CD4-positive, alpha-beta T cell treated with Interferon alpha-2 for 1 hour (primary cell): Measurements from ENCODE around the gene PIP5KL1.
"Not testable (repeated sequence)": the region's sequence is repeated elsewhere in the genome, so short reads cannot be mapped to it uniquely, and the experiment has no call there.

Source experiments
- DNase-seq, 2 donors: peaks; one replicate each; pipeline ENCODE4 v3.0.0-alpha.2; 2020 to 2022

Gene PIP5KL1

GRCh38 chr9:127885508-127886281, 44.9 kb downstream of the PIP5KL1 start:
- DNase-seq, result no peak

DNA sequence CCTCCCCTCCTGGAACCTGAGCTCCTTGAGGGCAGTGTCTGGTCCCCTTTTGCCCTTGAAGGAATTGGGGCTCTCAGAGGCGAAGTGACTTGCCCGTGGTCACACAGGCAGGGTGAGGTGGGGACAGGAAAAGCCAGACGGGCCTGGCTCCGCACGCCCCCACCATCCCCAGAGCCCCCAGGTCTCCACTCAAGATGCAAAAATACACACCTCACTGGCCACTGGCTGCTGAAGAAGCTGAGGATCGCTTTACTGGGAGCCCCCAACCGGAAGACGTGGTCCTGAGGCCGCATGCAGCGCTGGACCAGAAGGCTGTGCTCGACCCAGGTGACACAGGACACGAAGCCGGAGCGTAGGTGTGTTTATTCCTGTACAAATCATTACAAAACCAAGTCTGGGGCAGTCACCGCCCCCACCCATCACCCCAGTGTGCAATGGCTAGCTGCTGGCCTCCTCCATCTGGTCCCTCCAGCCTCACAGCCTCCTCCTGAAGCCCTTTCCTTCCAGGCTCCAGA, 45.5 kb downstream of the PIP5KL1 start:
- DNase-seq, result no peak

DNA sequence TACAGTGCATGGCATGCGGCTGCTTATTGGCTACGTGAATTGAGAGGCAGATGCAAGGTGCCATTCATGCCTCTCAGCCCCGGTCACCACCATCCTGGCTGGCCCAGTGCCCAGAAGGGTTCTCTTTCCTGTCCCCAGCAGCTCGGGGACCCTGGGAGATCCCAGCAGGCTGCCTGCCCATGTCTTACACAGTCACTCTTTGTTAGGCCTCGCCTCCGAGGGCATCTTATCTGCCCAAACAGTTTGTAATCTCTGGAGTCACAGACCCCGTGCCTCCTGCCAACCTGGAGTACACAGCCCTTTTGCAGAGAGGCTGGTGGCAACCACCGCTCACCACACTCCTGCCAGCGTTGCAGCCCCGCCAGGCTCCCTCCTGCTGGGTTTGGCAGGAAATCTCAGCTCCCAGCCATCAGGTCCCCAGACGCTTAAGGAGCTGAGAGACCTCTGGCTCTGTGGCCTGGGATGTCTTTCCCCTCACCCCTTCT, 46.1 kb downstream of the PIP5KL1 start:
- DNase-seq, result no peak

DNA sequence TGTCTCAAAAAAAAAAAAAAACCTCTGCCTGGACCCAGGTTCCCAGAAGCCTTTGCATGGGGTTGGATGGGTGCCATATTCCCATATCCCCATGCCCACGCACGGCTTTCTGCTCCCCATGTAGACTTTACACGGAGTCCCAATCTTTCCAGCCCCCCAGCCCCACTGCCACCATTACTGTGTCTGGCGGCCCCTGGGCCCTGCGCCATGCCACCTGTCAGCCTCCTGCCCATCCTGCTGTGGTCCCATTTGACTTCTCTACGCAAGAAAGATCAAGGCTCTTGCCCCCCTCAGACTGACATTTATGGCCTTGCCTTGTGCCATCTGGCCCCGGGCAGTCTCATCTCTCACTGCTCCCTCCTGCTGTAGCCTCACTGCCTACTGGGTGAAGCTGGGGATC, 46.6 kb downstream of the PIP5KL1 start:
- DNase-seq, result no peak

GRCh38 chr9:127881715-127882114, 48.9 kb downstream of the PIP5KL1 start:
- not testable (repeated sequence) for DNase-seq

DNA sequence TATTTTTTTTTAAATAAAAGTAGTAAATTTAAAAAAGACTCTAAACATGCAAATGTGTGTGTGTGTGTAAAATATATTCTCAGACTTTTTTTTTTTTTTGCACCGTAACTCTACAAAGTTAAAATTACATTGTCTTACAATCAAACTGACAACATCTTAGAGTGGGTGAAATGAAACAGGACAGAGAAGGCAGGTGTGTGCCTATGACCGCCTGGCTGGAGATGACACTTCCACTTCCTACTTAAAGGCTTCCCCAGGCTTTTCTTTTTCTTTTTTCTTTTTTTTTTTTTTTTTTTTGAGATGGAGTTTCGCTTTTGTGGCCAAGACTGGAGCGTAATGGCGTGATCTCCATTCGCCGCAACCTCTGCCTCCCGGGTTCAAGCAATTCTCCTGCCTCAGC, 50.4 kb downstream of the PIP5KL1 start:
- no peak for DNase-seq

- DNase-seq, result no peak
Observed at GRCh38 chr9:127878652-127879390, 51.8 kb downstream of the PIP5KL1 start.

DNA sequence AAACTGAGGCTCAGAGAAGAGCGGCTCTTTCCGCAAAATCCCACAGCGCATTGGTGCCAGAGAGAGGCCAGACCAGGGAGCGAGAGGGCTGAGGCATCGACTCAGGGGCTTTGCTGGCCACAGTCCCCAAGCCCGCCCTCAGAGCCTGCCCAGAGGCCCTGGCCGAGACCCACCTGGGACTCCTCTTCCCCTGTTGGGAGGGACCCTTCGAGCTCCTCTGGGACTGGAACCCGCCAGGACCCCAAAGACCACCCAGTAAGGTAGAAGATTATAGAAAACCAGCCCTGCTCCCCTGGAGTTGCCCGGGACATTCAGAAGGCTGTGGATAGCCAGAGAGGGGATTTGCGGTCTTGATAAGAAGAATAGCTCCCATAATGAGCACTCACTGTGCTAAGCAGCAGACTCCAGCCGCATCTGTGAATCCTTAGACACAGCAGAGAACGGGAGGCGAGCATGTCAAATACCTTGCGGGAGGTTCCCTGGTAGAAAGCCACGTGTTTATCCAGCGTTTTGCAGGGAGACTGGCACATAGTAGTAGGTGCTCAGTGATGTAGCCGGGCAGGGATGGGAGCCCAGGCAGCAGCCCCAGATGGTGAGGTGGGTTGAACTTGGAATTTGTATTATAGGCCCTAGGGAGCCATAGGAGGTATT, 52.5 kb downstream of the PIP5KL1 start:
- DNase-seq, result no peak

GRCh38 chr9:127877566-127877998, 53.0 kb downstream of the PIP5KL1 start, which contains the start of gene AK1:
Gene AK1, minus strand, starts transcription at chr9:127877675. Its CDS starts 3,058 bp downstream, at chr9:127874617.
- no peak for DNase-seq

DNA sequence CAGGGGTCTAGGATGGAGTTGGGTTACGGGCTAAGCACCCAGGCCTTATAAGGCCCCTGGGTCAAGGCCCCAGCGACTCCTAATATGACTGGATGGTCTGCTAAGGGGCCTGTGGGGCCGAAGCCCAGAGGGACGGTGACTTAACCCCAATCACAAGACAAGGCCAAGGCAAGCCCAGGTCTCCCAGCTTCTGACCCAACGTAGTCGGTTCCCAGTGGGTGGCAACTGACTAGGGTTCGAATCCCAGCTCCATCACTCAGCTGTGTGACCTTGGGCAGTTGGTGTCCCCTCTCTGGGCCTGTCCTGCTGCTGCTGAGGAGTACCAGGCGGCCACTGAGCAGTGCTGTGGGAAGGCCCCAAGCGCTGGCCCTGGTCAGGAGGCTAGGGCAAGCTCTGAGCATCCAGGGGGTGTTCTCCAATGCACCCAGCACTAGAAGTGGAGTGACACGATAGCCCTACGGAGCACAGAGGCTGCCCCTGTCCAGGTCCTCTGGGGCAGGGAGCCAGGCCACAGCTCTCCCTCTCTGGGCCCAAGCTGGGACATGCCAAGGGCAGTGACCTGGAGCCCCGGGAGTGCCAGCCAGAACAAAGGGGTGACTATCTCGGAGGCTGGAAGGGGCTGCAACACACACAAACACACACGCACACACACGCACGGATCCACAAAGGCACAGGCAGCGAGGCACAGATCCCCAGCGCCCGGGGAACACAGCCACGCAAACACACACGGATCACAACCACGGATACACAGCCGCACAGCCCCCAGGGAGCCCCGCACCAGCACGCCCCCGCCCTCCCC, 53.6 kb downstream of the PIP5KL1 start:
- DNase-seq, result no peak

DNA sequence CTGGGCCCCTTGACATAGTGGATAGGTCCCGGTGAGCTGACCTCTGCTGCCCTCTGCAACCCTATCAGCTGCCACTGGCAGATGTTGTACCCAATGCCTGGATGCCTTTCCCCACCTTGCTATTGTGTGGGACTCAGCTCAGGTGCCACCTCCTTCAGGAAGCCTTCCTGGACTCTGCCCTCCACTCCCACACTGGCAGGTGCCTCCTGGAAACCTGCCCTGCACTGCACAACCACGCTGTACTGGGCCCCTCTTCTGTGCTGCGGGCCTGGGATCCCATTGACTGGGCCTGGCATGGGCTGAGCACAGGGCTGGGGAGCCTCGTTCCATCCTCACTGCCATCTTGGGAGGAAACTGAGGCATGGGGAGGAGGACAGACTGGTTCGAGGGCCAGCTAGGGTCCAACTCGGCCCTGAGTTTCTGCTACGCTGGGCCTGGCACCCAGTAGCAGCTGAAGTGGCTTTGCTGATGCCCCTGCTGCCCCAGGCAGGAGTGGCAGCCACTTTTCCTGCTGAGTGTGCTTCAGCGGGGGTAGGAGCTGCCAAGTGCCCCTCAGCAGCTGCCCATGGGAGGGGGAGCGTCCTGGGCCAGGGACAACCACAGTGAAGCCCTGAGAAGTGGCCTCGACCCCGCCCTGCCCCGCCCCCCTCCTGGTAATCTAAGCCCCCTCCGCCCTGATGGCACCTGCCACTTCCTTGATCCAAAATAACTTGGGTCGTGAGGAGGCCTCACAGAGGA, 54.4 kb downstream of the PIP5KL1 start:
- DNase-seq, result no peak

DNA sequence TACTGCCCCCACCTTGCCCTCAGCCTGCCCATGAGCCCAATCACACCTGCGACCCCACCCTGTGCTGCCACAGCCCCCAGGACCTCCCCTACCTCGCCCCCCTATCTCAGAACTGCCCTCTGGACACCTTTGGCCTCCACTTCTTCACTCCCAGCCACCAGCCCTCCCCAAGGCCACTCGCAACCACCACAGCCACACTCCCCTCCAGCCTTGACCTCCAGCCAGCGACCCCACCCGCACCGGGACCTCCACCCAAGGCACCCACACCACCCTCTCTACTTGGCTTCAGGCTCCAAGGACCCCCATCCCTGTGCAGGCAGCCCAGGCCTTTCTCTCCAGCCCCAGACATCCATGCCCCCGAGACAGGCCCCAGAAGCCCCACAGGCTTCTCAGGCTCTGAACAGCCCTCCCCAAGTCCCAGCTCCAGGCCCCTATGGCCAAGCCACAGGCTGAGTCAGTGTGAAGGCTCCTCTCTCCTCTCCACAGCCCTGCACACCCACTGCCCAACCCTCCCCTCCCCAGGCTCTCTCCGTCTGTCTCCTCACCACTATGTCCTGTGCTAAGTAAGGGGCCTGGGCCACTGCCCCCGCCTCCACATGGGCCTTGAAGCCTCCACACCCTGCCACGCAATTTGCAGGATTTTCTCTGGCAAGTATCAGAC, 55.1 kb downstream of the PIP5KL1 start:
- no peak for DNase-seq

GRCh38 chr9:127874301-127875221, 56.0 kb downstream of the PIP5KL1 start:
- DNase-seq, result no peak

DNA sequence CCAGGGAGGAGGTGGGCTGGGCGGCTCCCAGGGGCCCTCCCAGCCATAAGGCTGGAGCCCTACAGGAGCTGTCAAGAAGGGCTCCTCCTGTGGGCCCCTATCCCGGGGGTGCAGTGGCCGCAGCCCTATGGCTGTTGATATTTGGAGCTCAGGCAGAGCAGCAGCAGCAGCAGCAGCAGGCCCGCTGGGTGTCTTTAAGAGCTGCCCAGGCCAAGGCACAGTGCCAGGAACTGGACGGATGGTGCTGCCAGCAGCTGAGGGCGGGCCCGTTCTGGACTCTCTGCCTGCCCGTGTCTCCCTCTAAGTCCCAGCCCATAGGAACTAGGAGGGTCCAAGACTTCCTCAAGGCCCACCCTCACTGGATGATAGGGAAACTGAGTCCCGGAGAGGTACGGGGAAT, 56.7 kb downstream of the PIP5KL1 start:
- DNase-seq, result no peak

GRCh38 chr9:127873223-127873691, 57.3 kb downstream of the PIP5KL1 start:
- DNase-seq, result no peak

GRCh38 chr9:127872369-127873222, 58.0 kb downstream of the PIP5KL1 start:
- no peak for DNase-seq

GRCh38 chr9:127871531-127871930, 59.0 kb downstream of the PIP5KL1 start:
- DNase-seq, result no peak

GRCh38 chr9:127870887-127871286, 59.7 kb downstream of the PIP5KL1 start:
- DNase-seq, result no peak
